ENCODE data around the gene RAB3B.

The RAB3B gene

DNA sequence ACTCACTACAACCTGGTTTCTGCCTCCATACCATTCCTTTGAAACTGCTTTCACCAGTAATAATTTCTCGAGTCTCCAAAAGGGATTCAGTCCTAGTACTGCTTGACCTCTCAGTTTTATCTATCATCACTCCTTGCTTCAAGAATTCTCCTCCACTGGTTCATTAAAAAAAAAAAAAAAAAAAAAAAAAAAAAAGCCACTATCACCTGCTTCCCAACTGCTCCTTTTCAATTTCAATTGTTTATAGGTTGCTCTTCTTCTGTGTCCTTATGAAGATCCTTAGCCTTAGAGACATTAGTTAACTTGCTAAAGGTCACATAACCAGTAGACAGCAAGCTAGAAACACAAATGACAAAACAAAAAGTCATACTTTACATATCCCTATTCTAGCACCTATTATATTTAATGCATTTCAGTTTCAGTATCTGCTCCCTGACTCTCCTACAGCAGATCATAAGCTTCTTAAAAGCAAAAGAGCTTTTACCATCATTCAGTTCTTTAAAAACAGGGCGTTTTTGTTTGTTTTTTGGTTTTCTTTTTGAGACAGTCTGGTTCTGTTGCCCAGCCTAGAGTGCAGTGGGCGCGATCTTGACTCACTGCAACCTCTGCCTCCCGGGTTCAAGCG, 119.0 kb downstream of the RAB3B start:
- no peak for DNase-seq (ENCODE audit: low spot score)

DNA sequence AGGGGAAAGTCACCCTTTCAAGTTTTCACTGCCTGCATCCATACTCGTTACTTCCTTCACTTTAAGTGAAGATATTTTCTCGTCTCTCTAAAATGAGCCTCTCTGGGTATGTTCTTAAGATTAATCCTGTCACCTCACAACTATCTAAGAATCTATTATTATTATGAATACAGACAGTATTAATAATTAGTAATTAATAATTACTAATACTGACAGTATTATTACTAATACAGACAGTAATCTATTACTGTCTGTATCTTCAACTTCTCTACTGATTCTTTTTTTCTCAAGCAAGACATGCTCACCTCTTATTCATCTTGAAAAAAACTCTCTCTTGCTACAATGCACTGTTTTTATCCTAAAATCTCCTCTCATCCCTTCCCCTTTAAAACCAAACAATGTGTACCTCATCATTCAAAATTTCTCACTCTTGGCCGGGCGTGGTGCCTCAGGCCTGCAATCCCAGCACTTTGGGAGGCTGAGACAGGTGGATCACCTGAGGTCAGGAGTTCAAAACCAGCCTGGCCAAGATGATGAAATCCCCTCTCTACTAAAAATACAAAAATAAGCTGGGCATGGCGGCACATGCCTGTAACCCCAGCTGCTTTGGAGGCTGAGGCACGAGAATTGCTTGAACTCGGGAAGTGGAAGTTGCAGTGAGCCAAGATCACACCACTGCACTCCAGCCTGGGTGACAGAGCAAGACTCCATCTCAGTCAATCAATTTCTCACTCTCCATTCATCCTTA, 119.7 kb downstream of the RAB3B start:
- no peak for DNase-seq (ENCODE audit: low spot score)

DNA sequence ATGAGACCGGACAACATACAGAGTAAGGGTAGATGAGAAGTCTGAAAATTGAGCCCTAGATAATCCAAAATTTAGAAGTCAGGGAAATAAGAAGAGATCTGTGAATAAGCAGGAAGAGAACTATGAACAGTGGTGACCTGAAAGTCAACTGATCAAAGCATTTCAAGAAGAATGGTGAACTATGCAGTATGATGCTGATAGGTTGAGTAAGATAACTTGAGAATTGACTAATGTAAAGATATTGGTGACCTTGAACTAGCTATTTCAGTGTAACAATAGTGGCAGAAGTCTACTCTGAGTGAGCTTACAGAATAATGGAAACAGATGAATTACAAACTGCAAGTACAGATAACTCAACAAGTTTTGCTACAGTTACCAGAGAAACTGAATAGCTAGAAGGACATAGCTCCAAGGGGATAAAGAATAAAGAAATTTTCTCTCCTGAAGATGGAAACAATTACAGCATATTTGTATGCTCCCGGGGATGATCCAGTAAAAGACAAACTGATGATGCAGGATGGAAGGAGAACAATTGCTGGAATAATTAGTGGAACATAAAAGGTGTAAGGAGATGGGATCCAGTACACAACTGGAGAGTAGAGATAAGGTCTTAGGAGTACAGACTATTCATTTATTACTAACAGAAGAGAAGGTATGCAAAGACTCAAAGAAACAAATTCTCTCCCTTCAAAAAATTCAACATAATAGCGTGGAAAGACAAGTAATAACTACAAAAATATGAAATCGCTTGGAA, 122.8 kb downstream of the RAB3B start:
- no peak for DNase-seq (ENCODE audit: low spot score)

DNA sequence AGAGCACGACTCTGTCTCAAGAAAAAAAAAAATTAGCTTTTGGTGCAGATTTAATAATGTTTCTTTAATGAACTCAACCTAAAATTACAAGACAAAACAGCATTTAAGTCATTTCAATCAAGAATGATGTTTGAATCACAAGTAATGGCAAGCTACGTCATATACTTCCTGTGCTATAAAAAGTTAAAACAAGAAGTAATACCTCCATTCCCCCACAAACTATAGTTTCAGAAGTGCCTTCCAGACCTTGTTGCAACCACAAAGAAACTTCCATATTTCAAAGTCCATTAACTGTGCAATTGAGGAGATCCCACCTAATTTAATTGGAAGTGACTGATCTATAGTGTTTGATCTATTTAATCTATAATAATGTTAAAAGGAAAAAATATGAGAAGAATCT, 127.1 kb downstream of the RAB3B start:
- DNase-seq (ENCODE audit: low spot score), result no peak

DNA sequence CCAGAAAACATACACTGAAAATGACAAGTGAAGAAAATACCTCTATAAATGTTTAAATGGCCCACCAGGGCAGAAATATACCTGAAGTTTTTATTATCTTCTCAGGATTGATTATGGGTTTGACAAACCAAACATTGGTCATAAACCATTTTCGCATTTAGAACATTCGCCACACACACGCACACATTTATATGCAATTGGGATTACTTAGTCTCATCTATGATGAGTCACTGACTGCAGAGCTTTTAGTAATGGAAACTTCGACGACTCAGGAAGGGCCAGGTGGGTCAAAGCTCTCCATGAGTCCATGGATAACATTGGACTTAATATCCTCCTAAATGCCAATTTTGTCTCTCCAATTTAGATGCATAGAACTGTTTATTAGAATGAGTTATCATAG, 128.8 kb downstream of the RAB3B start:
- DNase-seq (ENCODE audit: low spot score), result no peak

DNA sequence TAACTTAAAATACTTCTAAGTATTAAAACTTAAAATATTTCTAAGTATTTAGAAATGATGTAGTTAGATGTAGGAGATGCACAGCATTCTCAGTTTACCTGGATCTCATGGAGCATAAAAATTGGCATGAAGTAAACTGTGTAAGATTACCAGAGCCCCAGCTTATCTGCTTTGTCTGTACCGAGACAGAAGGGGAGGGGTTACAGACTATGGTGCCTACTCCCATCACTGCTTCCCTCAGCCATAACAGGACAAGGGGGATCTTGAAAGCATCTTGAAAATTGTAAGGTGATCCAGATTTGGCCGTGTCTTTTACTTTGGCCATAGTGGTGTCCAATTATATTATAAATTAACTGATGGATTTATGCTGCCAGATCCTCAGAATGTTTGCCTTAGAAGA, 130.8 kb downstream of the RAB3B start:
- no peak for DNase-seq (ENCODE audit: low spot score)

DNA sequence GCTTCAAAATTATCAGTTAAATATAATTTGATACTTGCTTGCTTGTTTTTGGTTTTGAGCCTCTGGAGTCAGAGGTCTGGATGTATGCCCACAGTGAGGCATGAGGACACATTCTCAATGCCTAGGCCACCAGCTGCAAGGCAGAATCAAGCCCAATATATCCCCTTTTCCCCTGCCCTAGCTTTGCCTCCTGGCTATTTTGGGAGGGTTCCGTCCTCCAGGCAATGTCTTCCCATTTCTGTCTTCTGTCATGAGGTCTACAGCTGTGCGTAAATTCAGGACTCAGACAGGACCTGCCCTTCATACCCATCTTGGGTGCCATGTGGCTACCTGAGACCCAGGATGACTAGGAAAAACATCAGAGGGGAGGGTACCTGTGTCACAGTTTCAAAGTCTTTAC, 131.2 kb downstream of the RAB3B start:
- no peak for DNase-seq (ENCODE audit: low spot score)

DNA sequence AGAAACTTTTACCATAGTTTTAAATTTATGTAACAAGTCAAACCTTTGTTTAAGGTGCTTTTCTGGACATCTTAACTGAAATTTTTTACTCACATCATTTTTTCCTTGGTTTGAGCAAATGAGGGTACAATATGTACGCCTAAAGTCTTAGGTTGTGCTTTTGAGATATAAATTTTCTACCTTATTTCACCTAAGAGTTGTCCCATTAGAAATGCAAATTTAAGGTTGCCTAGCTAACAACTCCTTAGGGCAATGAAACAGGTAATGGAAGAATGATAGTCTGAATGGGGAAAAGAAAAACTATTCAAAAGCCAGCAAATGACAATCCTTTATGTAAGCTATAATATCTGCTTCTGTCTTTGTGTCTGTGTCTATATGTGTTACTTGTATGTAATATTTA, 131.6 kb downstream of the RAB3B start:
- DNase-seq (ENCODE audit: low spot score), result no peak
